Kidney (tissue), 14 donors: ENCODE results near the gene ARL4D. TPM values are rescaled to one million over a fixed set of nuclear protein-coding genes. Genes with fewer than 3 reads are reported as not detected.

Experiments
- DNase-seq, 5 donors: peaks; one replicate each; pipeline ENCODE4 v3.0.0-alpha.2; 2013 to 2020
- FAIRE-seq: peaks from 2 replicates; lab custom pipeline; 2012; peaks lifted over from hg19 to GRCh38; lab: Jason Lieb, UNC
- H3K27ac ChIP-seq, 2 donors: one replicate each; pipeline ENCODE4 v1.7.0; 2013; ENCODE audit warnings: low read depth in 2 of 2, low read length in 2 of 2, inconsistent platforms in 1 of 2
- H3K27me3 ChIP-seq: one replicate; pipeline ENCODE4 v1.7.1; 2013; ENCODE audit warnings: low read length, inconsistent platforms; ENCODE audit not compliant: control insufficient read depth, insufficient read depth
- H3K36me3 ChIP-seq, 3 donors: one replicate each; pipeline versions ENCODE4 v1.7.0 to v1.7.1; 2013; ENCODE audit warnings: low read length in 3 of 3, control low read depth in 1 of 3, inconsistent platforms in 1 of 3; ENCODE audit not compliant: insufficient read depth in 3 of 3, control insufficient read depth in 2 of 3
- H3K4me1 ChIP-seq, 3 donors: one replicate each; pipeline versions ENCODE4 v1.7.0 to v1.7.1; 2013; ENCODE audit warnings: low read length in 3 of 3, inconsistent platforms in 1 of 3, low read depth in 1 of 3; ENCODE audit not compliant: control insufficient read depth in 2 of 3, insufficient read depth in 2 of 3
- H3K4me3 ChIP-seq, 3 donors: one replicate each; pipeline versions ENCODE4 v1.7.0 to v1.8.1; 2013; ENCODE audit warnings: low read length in 3 of 3, control low read depth in 1 of 3, inconsistent platforms in 1 of 3
- H3K9ac ChIP-seq, 3 donors: one replicate each; pipeline versions ENCODE4 v1.7.0 to v1.7.1; 2013; ENCODE audit warnings: low read length in 3 of 3, control low read depth in 1 of 3, inconsistent platforms in 1 of 3
- H3K9me3 ChIP-seq, 3 donors: one replicate each; pipeline versions ENCODE4 v1.7.0 to v1.7.1; 2013; ENCODE audit warnings: low read length in 3 of 3, control low read depth in 1 of 3, inconsistent platforms in 1 of 3; ENCODE audit not compliant: control insufficient read depth in 2 of 3, insufficient read depth in 1 of 3
- CTCF ChIP-seq: IDR thresholded peaks from 3 replicates; pipeline ENCODE4 v1.5.1; 2012; ENCODE audit warnings: mild to moderate bottlenecking, moderate library complexity, borderline replicate concordance; ENCODE audit not compliant: insufficient read depth; ENCODE audit errors: extremely low read depth
- intact Hi-C: fragments of 100-400 bp; cut with DNase I; formaldehyde crosslinking; loops from one replicate; pipeline ENCODE4 v1.11.1; 2022
- polyA plus RNA-seq: library from polyadenylated mRNA; stranded (reverse); fragments of 350-450 nt; fragmentation: Illumina TruSeq; extraction: RNeasy Lipid Tissue Mini Kit (QIAGEN cat#74804); gene quantifications from one replicate; pipeline ENCODE4 v1.2.3, GENCODE V29; 2014; ENCODE audit warnings: low read depth, low replicate concordance; ENCODE audit not compliant: insufficient read depth
- total RNA-seq: library from RNA; stranded (reverse); fragmentation: NEBNext Ultra II Directional; extraction: Animal tissue kit (Norgen Biotek cat#: 25700); gene quantifications from one replicate; pipeline ENCODE4 v1.2.1, GENCODE V29; 2021
- donor health status: control.
- donor health status: control.
- donor health status: control.
- donor health status: control.
- donor health status: control.
- donor health status: DM: yes; HTN: yes; CAD: no.
- donor health status: Normal renal cell carcinoma (clear cell type).

ARL4D gene
- total and polyA plus RNA-seq, 2 donors from 2014 or later, result 48.8 to 81.2 TPM

- Histone ChIP-seq H3K27ac (peak overlapping the region; percentile 80 to 92), H3K27me3 (no peaks in the 10 kb centered on the region), H3K4me3 (peak overlapping the region in 2 of 3 donors; percentile 78 to 80), H3K36me3 (no peaks in the 10 kb centered on the region), H3K9me3 (no peaks in the 10 kb centered on the region), H3K9ac (peak overlapping the region in 2 of 3 donors; percentile 57 to 85), H3K4me1 (peaks cover 0 to 16% (median 8%) of the 10 kb centered on the region in 3 donors)
- DNase-seq (peak in 3 of 5 donors; percentile 50 to 86 (median 64)), FAIRE-seq (no peak)
- no peak for TF ChIP-seq CTCF
- intact Hi-C loops, result no loop called here
These were observed 2.3 kb downstream of the ARL4D start for GRCh38 chr17:43400943-43401717.

GRCh38 chr17:43402078-43402477 is 3.3 kb downstream of the ARL4D start:
- peak in 4 of 5 donors; percentile 32 to 89 (median 50) for DNase-seq
- Histone ChIP-seq H3K27ac (peak overlapping the region; percentile 80 to 92), H3K4me1 (peaks cover 0 to 16% (median 8%) of the 10 kb centered on the region in 3 donors), H3K9me3 (no peaks in the 10 kb centered on the region), H3K27me3 (no peaks in the 10 kb centered on the region), H3K9ac (peak overlapping the region in 2 of 3 donors; percentile 4 to 85), H3K4me3 (peak overlapping the region in 2 of 3 donors; percentile 78 to 80), H3K36me3 (no peaks in the 10 kb centered on the region)
- intact Hi-C loops, result no loop called here
- no peak for FAIRE-seq
- TF ChIP-seq CTCF, result no peak

GRCh38 chr17:43402567-43402966 is 3.8 kb downstream of the ARL4D start:
- Histone ChIP-seq H3K9me3 (no peaks in the 10 kb centered on the region), H3K27ac (peak overlapping the region in 1 of 2 donors; percentile 92), H3K4me1 (peaks cover 0 to 16% (median 8%) of the 10 kb centered on the region in 3 donors), H3K36me3 (no peaks in the 10 kb centered on the region), H3K4me3 (no peak overlapping the region), H3K27me3 (no peaks in the 10 kb centered on the region), H3K9ac (peak overlapping the region in 2 of 3 donors; percentile 4 to 85)
- DNase-seq (no peak), FAIRE-seq (no peak)
- TF ChIP-seq CTCF, result no peak
- intact Hi-C loops, result no loop called here
